GM19043 (cell line): Measurements from ENCODE around the gene GMDS.

Experiments used
- ATAC-seq: cut with Tn5 transposase; IDR thresholded peaks from one replicate; pipeline ENCODE4 v1.9.1; 2021; ENCODE audit warnings: low read depth; ENCODE audit not compliant: unreplicated experiment

Gene GMDS

GRCh38 chr6:2245103-2245876 lies at the start of gene GMDS:
TSS of gene GMDS (minus strand) at chr6:2245605.
- ATAC-seq: peak; percentile 88

- ATAC-seq: no peak
Measured at GRCh38 chr6:2285510-2285909, 40.1 kb upstream of the GMDS start.

GRCh38 chr6:2275892-2276242 lies 30.5 kb upstream of the GMDS start:
- ATAC-seq: no peak

- ATAC-seq: no peak
Measured at GRCh38 chr6:2274981-2275891, 29.8 kb upstream of the GMDS start.

- no peak for ATAC-seq
Measured at GRCh38 chr6:2272696-2273095, 27.3 kb upstream of the GMDS start.

- no peak for ATAC-seq
Measured at GRCh38 chr6:2270054-2270453, 24.6 kb upstream of the GMDS start.

GRCh38 chr6:2266841-2267240 lies 21.4 kb upstream of the GMDS start:
- ATAC-seq: no peak

GRCh38 chr6:2266031-2266795 lies 20.8 kb upstream of the GMDS start:
- no peak for ATAC-seq

- ATAC-seq: no peak
Measured at GRCh38 chr6:2264932-2265331, 19.5 kb upstream of the GMDS start.

GRCh38 chr6:2263896-2264295 lies 18.5 kb upstream of the GMDS start:
- no peak for ATAC-seq

- ATAC-seq: no peak
Measured at GRCh38 chr6:2259574-2259973, 14.2 kb upstream of the GMDS start.

- no peak for ATAC-seq
Measured at GRCh38 chr6:2259002-2259494, 13.6 kb upstream of the GMDS start.

- ATAC-seq: no peak
Measured at GRCh38 chr6:2258112-2258511, 12.7 kb upstream of the GMDS start.

- ATAC-seq: no peak
Measured at GRCh38 chr6:2257363-2257762, 12.0 kb upstream of the GMDS start.

- no peak for ATAC-seq
Measured at GRCh38 chr6:2254747-2255146, 9.3 kb upstream of the GMDS start.

GRCh38 chr6:2249126-2249525 lies 3.7 kb upstream of the GMDS start:
- no peak for ATAC-seq

- ATAC-seq: no peak
Measured at GRCh38 chr6:2247664-2248063, 2.3 kb upstream of the GMDS start.

- ATAC-seq: peak; percentile 5
Measured at GRCh38 chr6:2245877-2246863, 765 bp upstream of the GMDS start.

- ATAC-seq: no peak
Measured at GRCh38 chr6:2244261-2245102, 923 bp downstream of the GMDS start.
